HG03439 (cell line): ENCODE data around the gene FADS6.

Experiments
- ATAC-seq: cut with Tn5 transposase; IDR thresholded peaks from one replicate; pipeline ENCODE4 v1.9.1; 2021; ENCODE audit warnings: mild to moderate bottlenecking, moderate library complexity; ENCODE audit not compliant: unreplicated experiment

Gene FADS6

GRCh38 chr17:74892974-74893911 lies at the start of gene FADS6:
FADS6 (minus strand) TSS chr17:74893633; CDS start chr17:74893595, 38 bp downstream.
- no peak for ATAC-seq

- no peak for ATAC-seq
Measured at GRCh38 chr17:74941128-74941725, 47.8 kb upstream of the FADS6 start.

GRCh38 chr17:74939534-74939933 lies 46.1 kb upstream of the FADS6 start:
- no peak for ATAC-seq

GRCh38 chr17:74938194-74938950 lies 44.9 kb upstream of the FADS6 start:
- ATAC-seq, result no peak

GRCh38 chr17:74937064-74938051 lies 43.9 kb upstream of the FADS6 start:
- no peak for ATAC-seq

- no peak for ATAC-seq
Measured at GRCh38 chr17:74936470-74936799, 43.0 kb upstream of the FADS6 start.

- no peak for ATAC-seq
Measured at GRCh38 chr17:74935585-74936469, 42.4 kb upstream of the FADS6 start, which contains the start of gene OTOP3. OTOP3 (plus strand) TSS chr17:74935898; CDS start chr17:74935922, 24 bp downstream.

- ATAC-seq, result no peak
Measured at GRCh38 chr17:74935048-74935447, 41.6 kb upstream of the FADS6 start.

- ATAC-seq, result no peak
Measured at GRCh38 chr17:74930535-74931036, 37.2 kb upstream of the FADS6 start.

- ATAC-seq, result no peak
Measured at GRCh38 chr17:74928786-74929185, 35.4 kb upstream of the FADS6 start.

- ATAC-seq, result no peak
Measured at GRCh38 chr17:74925242-74925641, 31.8 kb upstream of the FADS6 start.

- ATAC-seq, result no peak
Measured at GRCh38 chr17:74924250-74924948, 31.0 kb upstream of the FADS6 start, which contains the start of gene OTOP2. OTOP2 (plus strand) TSS chr17:74924273; CDS start chr17:74924633, 360 bp downstream.

GRCh38 chr17:74923538-74924249 lies 30.3 kb upstream of the FADS6 start:
- ATAC-seq, result no peak

- no peak for ATAC-seq
Measured at GRCh38 chr17:74922694-74923537, 29.5 kb upstream of the FADS6 start, which contains the start of gene USH1G. USH1G (minus strand) TSS chr17:74923255; CDS start chr17:74923073, 182 bp downstream.

GRCh38 chr17:74922172-74922571 lies 28.7 kb upstream of the FADS6 start:
- ATAC-seq, result no peak

- ATAC-seq, result no peak
Measured at GRCh38 chr17:74921769-74922168, 28.3 kb upstream of the FADS6 start.
